ENCODE measurements around the gene LNX2. TPM values are rescaled to one million over a fixed set of nuclear protein-coding genes. Genes with fewer than 3 reads are reported as not detected.

The LNX2 gene
- total and polyA plus RNA-seq, 2 of the 4 experiments (the other 2 are of a cell fraction) = 3.1 to 7.2 TPM

DNA sequence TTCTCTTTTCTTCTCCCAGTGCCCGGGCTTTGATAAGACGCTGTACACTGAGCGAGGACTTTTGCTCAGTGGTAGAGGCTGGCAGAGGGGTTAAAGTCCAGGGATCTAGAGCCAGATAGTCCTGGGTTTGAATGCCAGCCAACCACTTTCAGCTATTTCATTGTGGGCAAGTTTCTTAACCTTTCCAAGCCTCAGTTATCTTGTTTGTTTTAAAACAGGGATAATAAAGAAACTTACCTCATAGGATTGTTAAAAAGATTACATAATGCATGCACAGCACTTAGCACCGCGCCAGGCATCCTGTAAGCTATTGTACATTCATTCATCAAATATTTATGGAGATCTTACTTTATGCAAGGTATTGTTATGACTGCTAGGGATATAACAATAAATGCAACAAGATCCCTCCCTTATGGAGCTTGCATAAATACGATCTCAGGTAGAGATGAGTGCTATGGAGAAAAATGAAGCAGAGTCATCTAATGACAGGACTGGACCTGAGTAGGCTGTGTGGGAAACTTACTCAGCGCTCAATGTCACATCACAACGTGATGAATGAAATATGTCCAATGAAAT is 70.8 kb downstream of the LNX2 start:
- H2AK9ac ChIP-seq (replicated peaks; ENCODE audit: low read depth, low read length, poor library complexity) = no peak overlapping the region
- no peak for DNase-seq
- TF ChIP-seq POLR2A (IDR thresholded peaks at IDR 0.05; ENCODE audit: low read depth, low read length) (no peak), MAFK (IDR thresholded peaks at IDR 0.05; ENCODE audit: low read depth, low read length) (no peak), CHD1 (IDR thresholded peaks at IDR 0.05; ENCODE audit: low read depth, low read length) (no peak), RAD21 (IDR thresholded peaks at IDR 0.05; ENCODE audit: low read length) (no peak), SMC3 (IDR thresholded peaks at IDR 0.05; ENCODE audit: low read depth, low read length) (no peak), NFE2L2 (IDR thresholded peaks at IDR 0.05; ENCODE audit: low read depth, low read length) (no peak), CEBPB (IDR thresholded peaks at IDR 0.05; ENCODE audit: low read depth, low read length) (no peak), RCOR1 (IDR thresholded peaks at IDR 0.05; ENCODE audit: insufficient replicate concordance, low read length) (no peak), BHLHE40 (IDR thresholded peaks at IDR 0.05; ENCODE audit: low read depth, low read length) (no peak), MAZ (IDR thresholded peaks at IDR 0.05; ENCODE audit: borderline replicate concordance, low read depth, low read length) (no peak), MXI1 (IDR thresholded peaks at IDR 0.05; ENCODE audit: borderline replicate concordance, low read depth, low read length) (no peak), FOS (IDR thresholded peaks at IDR 0.05; ENCODE audit: low read depth, low read length) (no peak), RFX5 (IDR thresholded peaks at IDR 0.05; ENCODE audit: low read depth, low read length) (no peak)
- TF ChIP-seq, protein P1, sequence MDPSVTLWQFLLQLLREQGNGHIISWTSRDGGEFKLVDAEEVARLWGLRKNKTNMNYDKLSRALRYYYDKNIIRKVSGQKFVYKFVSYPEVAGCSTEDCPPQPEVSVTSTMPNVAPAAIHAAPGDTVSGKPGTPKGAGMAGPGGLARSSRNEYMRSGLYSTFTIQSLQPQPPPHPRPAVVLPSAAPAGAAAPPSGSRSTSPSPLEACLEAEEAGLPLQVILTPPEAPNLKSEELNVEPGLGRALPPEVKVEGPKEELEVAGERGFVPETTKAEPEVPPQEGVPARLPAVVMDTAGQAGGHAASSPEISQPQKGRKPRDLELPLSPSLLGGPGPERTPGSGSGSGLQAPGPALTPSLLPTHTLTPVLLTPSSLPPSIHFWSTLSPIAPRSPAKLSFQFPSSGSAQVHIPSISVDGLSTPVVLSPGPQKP (IDR thresholded peaks at IDR 0.05; ENCODE audit: borderline replicate concordance, low read depth, low read length) = no peak
- TF ChIP-seq, protein P2, sequence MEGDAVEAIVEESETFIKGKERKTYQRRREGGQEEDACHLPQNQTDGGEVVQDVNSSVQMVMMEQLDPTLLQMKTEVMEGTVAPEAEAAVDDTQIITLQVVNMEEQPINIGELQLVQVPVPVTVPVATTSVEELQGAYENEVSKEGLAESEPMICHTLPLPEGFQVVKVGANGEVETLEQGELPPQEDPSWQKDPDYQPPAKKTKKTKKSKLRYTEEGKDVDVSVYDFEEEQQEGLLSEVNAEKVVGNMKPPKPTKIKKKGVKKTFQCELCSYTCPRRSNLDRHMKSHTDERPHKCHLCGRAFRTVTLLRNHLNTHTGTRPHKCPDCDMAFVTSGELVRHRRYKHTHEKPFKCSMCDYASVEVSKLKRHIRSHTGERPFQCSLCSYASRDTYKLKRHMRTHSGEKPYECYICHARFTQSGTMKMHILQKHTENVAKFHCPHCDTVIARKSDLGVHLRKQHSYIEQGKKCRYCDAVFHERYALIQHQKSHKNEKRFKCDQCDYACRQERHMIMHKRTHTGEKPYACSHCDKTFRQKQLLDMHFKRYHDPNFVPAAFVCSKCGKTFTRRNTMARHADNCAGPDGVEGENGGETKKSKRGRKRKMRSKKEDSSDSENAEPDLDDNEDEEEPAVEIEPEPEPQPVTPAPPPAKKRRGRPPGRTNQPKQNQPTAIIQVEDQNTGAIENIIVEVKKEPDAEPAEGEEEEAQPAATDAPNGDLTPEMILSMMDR (conservative IDR thresholded peaks at IDR 0.05; ENCODE audit: low read depth, low read length) = no peak
- TF ChIP-seq, protein P3, sequence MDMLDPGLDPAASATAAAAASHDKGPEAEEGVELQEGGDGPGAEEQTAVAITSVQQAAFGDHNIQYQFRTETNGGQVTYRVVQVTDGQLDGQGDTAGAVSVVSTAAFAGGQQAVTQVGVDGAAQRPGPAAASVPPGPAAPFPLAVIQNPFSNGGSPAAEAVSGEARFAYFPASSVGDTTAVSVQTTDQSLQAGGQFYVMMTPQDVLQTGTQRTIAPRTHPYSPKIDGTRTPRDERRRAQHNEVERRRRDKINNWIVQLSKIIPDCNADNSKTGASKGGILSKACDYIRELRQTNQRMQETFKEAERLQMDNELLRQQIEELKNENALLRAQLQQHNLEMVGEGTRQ (IDR thresholded peaks at IDR 0.05; ENCODE audit: low read depth, low read length) = no peak
- no CpG with 5 or more reads among the region's 8 CpGs for WGBS, 2 experiments (ENCODE audit: extremely low coverage in 2 of 2, insufficient read length in 1 of 2)
- H3K27me3 ChIP-seq (ENCODE audit: control insufficient read depth, insufficient read depth, low read length) = no peaks in the 10 kb centered on the region
- dilution Hi-C loops (cut with HindIII; ENCODE audit: low sequenced_read_pairs, unreplicated experiment) (no loop called here), intact Hi-C loops (cut with micrococcal nuclease) (no loop called here), in situ Hi-C loops (cut with MboI; ENCODE audit: low sequenced_read_pairs) (loop anchor here (25.0 kb wide), 1 partner anchor 438 kb away; the partner anchor contains the start of gene URAD)
- CTCF ChIA-PET = interaction anchor here (1.3 kb wide), 1 partner anchor 16 kb away, joined by 5 read pairs; no protein-coding TSS in a partner anchor
- POLR2A ChIA-PET (ENCODE audit: unreplicated experiment) = no interaction called here
- no peak overlapping the region for H2AK5ac ChIP-seq (ENCODE audit: low read depth, low read length)
- H3K9me3 ChIP-seq (ENCODE audit: control insufficient read depth, insufficient read depth, low read length) = no peaks in the 10 kb centered on the region
- H3K14ac ChIP-seq (replicated peaks; ENCODE audit: low read depth, low read length) = no peak overlapping the region
- no peak for ATAC-seq (ENCODE audit: low read depth)
- no peak overlapping the region for H3K4ac ChIP-seq (ENCODE audit: low read depth, low read length)
- H2BK5ac ChIP-seq (ENCODE audit: low read depth, low read length, poor library complexity, severe bottlenecking) = no peak overlapping the region
- H3K4me3 ChIP-seq (ENCODE audit: insufficient read depth, low read depth, low read length) = no peak overlapping the region
- no peak overlapping the region for H3K23ac ChIP-seq (ENCODE audit: low read depth, low read length)
- no TSS peak for BruUV-seq (replicated peaks)
- H3K36me3 ChIP-seq (ENCODE audit: control insufficient read depth, insufficient read depth, low read length) = peaks cover 7% of the 10 kb centered on the region
- no peak overlapping the region for H3K56ac ChIP-seq (ENCODE audit: extremely low read depth, insufficient read depth, low read length)
- H3K27ac ChIP-seq (ENCODE audit: insufficient read depth, low read length) = no peak overlapping the region
- no peaks in the 10 kb centered on the region for H3K79me1 ChIP-seq (ENCODE audit: low read depth in 1 of 2, low read length in 2 of 2)
- no peak overlapping the region for H2BK20ac ChIP-seq (ENCODE audit: low read depth, low read length)
- no peak overlapping the region for H3K9ac ChIP-seq (ENCODE audit: low read depth, low read length)
- no peak overlapping the region for H2BK15ac ChIP-seq (ENCODE audit: low read depth, low read length)
- no peak overlapping the region for H4K5ac ChIP-seq (ENCODE audit: low read depth, low read length)
- no peak overlapping the region for H3K4me2 ChIP-seq (ENCODE audit: low read depth, low read length)
- no peak overlapping the region for H2AFZ ChIP-seq (replicated peaks; ENCODE audit: low read length, poor library complexity)
- no peak overlapping the region for H3K18ac ChIP-seq (ENCODE audit: low read depth, low read length)
- H3K9me1 ChIP-seq (ENCODE audit: insufficient read depth, low read length) = no peaks in the 10 kb centered on the region
- no peak overlapping the region for H2BK120ac ChIP-seq (ENCODE audit: low read depth, low read length)
- H4K8ac ChIP-seq (ENCODE audit: low read depth in 2 of 2, low read length in 2 of 2) = no peak overlapping the region
- H4K91ac ChIP-seq (ENCODE audit: insufficient read depth, low read depth, low read length) = no peak overlapping the region
- H3K4me1 ChIP-seq (ENCODE audit: control insufficient read depth, insufficient read depth, low read length) = no peaks in the 10 kb centered on the region
- no peaks in the 10 kb centered on the region for H4K20me1 ChIP-seq (ENCODE audit: insufficient read depth, low read length)
